SKM-1 (cell line): ENCODE results near the gene RPUSD4.

Source experiments
- DNase-seq: peaks from one replicate; lab custom pipeline; 2025; ENCODE audit not compliant: unreplicated experiment; lab: John Stamatoyannopoulos, UW

The RPUSD4 gene

DNA sequence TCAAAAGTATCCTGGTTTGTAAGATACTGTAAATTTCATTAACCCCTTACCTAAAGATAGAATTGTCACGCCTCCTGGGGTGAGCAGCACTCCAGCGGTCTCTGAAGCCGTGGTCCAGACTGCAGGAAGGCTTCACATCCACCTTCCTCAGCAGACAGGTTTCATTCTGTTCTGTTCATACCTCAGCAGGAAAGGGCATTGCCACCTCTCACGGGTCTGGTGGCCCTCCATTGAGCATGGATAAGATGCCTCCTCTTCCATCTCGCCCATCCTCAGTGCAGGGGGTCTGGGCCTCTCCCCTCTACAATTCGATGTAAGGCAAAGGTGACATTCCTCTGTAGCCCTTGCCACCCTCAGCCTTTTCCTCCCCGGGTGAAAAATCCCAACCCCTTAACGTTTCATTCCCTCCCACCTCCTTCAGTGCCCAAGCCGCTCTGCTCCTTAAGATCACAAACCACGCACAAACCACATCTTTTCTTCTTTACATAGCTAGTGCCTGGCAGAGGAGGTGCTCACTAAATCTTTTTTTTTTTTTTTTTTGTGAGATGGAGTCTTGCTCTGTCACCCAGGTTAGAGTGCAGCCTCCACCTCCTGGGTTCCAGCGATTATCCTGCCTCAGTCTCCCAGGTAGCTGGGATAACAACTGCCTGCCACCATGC lies 28.5 kb downstream of the RPUSD4 start:
- DNase-seq = no peak

DNA sequence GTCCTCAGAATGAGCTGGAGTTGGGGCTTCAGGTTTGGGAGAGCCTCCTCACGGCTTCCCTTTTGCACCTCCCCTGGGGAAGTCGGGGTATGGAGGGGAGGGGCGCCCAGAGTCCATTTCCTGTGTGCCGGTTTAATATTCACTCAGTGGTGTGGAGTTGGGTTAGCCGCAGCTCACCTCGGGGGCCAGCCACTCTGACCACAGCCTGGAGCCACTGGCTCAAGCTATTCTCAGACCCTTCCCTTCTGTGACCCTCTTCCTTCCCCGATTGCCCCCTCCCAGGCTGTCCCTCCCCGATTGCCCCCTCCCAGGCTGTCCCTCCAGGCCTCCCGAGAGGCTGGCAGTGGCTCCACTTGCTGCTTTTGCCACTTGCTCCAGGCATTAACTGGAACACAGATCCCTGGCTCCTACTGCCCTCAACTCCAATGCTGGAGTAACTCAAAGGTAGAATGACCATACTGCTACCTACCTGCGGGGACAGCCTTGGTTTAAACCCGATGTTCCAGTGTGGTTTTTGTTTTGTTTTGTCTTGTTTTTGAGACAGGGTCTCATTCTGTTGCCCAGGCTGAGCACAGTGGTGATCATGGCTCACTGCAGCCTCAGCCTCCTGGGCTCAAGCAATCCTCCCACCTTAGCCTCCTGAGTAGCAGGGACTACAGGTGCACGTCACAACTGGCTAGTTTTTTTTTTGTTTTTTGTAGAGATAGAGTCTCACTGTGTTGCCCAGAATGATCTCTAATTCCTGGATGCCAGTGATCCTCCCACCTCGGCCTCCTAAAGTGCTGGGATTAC lies 29.3 kb downstream of the RPUSD4 start:
- DNase-seq = no peak

DNA sequence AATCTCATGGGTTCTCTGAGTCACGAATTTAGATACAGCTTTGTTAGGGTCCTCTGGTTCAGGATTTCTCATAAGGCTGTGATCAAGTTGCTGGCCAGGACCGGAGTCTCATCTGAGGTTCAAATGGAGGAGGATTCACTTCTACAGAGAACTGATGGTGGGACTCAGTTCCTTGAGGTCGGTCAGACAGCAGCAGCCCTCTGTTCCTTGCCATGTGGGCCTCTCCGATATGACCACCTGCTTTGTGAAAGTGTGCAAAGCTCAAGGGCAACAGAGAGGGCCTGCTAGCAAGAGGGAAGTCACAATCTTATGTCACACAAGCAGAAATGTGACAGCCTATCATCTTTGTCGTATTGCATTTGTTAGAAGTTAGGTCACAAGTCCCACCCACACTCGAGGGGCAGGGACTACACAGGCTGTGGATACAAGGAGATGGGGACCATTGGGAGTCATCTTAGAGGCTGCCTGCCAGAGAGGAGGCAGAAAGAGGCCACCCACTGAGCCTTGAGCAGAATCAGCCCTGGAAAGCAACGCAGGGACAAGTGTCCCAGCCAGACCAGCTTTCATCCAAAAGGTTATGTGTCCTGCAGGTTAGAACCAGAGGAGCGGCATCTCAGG lies 34.5 kb downstream of the RPUSD4 start:
- no peak for DNase-seq

DNA sequence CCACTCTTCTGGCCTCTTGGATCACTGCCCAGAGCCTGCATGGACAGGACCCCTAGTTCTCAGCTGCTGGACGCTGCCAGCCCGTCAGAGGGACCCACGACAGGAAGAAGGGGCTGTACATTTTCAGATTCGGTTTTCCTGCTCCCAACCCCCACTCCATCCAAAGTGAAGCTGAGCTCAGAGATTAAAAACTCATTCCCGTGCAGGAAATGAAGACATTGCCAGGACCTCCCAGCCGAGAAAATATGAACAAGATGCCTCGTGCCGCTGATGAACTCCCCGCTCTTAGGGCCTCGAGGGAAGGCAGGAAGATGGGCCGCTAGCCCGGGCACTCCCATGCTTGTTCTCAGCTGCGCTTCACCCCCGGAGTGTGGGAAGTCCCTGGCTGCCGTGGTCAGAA lies 36.1 kb downstream of the RPUSD4 start:
- DNase-seq = no peak

DNA sequence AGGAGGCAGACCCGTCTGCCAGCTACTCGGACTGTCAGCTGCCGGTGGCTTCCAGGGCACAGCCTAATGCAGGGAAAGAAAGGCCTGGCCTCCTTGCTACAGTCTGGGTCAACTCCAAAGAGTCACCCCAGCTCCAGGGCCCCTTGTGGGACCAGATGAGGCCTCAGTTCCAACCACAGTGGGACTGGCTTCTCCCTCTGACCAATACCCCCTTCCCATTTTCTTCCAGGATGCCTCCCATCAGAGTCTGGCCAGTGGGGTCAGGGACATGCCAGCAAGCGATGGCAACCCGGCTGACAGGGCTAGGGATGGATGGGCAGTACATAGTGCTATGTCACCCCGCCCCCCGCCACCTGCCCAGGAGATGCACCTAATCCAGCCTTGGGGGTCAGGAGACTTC lies 36.6 kb downstream of the RPUSD4 start:
- no peak for DNase-seq

DNA sequence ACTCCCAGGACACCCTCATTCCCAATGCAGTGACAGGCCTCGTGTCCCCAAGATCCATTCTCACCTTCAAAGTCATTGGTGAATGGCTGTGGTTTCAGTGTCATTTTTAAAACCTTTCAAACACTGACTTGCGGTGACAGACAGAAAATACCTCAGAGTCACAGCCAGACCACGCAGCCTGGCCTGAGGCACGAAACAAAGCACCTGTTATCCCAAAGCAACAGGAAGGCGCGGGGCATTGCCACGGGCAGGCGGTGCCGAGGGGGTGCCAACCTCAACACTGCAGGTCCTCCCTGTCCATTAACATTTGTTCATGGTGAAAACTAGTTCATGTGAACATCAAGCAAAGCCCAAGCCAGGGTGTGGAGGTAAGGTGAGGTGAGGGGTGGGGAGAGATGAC lies 38.2 kb downstream of the RPUSD4 start:
- DNase-seq = no peak

DNA sequence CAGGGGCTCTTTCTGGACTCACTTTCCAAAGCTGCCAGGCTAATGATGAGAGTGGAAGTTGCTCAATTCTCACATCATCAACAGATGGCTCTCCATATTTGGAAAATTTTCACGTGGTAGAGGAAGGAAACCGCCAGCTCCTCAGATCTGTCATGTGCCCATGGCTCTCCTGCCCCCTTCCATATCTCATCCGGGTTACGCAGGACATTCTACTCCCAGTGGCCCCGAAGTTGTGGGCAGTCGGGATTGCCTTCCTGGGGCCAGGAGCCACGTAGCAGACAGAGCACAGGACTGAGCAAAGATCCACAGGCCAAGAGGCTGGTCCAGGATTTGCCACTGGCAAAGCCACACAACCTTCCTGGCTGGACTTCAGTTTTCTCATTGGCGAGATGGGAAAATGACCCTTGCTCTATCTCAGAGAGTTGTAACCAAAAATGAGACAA lies 38.8 kb downstream of the RPUSD4 start:
- peak; percentile 3 for DNase-seq

- DNase-seq = no peak
These were observed 42.2 kb downstream of the RPUSD4 start for GRCh38 chr11:126169291-126169690.

GRCh38 chr11:126167488-126167887 lies 44.0 kb downstream of the RPUSD4 start:
- no peak for DNase-seq

DNA sequence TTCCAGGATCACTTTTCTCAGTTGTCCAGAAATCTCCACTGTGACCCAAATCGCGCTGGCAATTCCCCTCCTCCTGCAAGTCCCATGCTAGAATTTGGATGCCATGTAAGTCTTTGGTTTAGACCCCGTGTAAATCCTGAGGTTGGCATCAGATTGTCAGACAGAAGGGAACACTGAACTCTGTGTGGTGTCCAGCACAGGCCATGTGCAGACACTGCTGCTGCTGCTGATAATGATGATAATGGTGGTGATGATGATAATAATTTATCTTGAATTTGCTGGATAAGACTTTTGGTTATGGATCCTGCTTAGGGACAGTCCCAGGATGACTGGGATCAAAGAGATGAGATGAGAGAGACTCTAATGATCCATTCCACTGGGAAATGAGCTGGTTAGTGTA lies 45.0 kb downstream of the RPUSD4 start:
- no peak for DNase-seq

GRCh38 chr11:126165757-126166156 lies 45.7 kb downstream of the RPUSD4 start:
- DNase-seq = no peak

DNA sequence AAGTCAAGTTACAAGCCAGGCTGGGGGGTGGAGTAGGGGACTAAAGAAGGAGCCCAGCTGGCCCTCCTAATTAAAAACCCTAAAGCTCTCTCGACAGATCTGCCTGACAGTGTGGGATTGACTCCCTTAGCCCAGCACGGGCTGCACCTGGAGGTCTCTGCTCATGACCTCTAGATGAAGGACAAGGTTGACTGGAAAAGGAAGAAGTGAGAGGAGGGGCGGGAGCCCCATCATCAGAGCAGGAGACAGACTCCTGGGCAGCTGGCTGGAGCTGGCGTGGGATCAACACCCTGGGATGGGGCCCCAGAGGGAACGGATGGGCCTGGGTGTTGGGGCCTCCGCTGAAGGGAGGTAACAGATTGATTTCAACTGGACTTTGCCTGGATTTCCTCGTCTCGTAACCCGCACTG lies 46.1 kb downstream of the RPUSD4 start:
- DNase-seq = no peak

GRCh38 chr11:126164781-126165180 lies 46.7 kb downstream of the RPUSD4 start:
- DNase-seq = no peak

- DNase-seq = no peak
These were observed 47.7 kb downstream of the RPUSD4 start for GRCh38 chr11:126163779-126164178.

GRCh38 chr11:126163074-126163700 lies 48.3 kb downstream of the RPUSD4 start:
- no peak for DNase-seq

DNA sequence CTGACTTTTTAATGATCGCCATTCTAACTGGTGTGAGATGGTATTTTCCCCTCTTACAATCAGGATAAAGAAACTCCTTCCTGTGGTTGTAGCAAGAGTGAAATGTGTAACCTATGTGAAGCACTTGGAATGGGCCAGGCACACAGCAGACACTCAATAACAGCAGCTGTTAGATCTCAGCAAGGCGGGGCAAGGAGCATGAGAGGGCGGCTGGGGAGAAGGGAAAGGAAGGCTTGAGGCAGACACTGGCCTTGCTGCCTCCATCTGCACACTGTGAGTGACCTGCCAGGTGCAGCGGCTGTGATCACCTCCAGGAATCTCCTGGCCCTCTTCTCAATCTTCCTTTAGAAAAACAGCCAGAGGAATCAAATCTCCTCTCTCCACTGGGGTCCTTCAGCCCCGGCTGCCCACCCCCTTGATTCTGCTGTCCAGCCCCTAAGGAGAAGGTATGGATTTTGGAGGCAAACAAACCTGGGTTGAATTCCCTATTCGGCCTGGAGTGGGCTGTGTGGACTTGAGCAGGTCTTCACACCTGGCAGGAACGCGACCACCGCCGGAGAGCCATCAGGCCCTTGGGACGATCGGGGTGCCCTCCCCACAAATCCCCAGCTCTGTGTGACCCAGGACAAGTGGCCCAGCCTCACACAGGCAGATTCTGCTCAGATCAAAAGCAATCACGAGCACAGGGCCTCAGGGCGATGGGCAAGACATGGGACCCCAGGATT lies 49.0 kb downstream of the RPUSD4 start:
- DNase-seq = no peak

- DNase-seq = no peak
These were observed 50.4 kb downstream of the RPUSD4 start for GRCh38 chr11:126161023-126161391.

DNA sequence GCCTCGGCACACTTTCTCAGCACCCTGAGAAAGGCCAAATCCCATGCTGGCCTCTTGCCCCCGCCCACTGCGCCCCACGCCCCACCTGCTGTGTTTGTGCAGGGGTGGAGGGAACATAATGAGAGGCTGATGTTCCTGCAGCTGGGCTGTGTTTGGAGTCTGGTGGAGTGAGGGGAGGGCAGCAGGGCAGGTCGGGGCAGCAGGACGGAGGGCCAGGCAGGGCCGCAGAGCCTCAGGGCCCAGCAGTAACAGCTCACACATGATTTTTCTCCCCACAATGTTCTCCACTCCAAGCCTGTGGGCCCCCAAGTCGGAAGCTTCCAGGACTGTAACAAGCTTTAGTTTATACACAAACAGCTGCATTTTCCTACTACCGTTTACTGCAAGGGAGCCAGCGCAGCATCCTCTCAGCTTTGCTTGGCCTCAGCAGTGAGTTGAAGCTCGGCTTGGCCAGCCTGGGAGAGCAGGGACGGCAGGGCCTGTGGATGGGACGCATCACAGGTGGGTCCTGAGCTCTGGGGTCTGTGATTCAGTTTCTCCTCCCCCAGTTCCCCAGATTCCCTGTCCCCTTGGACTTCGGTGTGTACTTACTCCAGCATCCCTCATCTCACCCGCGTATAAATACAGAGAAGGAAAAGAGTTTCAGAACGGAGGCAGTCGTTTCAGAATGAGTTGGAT lies 51.0 kb downstream of the RPUSD4 start:
- DNase-seq = no peak

DNA sequence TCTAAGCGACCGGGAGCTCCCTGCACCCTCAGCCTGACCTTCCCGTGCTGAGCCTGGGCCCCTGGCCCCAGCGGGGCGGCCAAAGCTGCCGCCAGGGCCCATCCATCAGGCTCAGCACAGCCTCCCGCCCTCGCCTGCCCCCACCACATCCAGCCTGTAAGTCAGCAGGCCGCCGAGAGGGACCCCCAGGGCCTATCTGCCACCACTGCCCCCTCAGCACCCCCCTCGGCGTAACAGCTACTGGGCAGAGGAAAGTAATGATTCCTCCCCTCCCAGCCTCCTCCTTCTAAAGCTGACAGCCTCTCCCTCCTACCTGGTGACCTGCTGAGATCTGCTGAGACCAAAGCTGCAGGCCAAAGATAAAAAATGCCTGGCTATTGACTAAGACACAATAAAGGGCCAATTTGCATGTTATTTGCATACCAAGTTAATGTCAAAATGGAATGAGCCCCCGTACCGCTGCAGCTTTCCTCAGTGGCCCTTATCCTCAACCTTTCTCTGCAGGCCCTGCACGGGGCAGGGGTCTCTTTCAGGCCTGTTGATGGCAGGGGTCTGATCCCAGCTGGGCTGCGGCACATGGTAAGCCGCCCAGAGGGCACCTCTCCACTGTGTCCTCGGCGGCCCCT lies 51.6 kb downstream of the RPUSD4 start:
- DNase-seq = no peak
